ENCODE results near the gene EIF4G3.

Gene EIF4G3

GRCh38 chr1:20786253-20787028 lies 390.3 kb downstream of the EIF4G3 start:
- Mint-ChIP-seq H3K36me3 (ENCODE audit: low read depth) (no peaks in the 10 kb centered on the region), H3K27me3 (ENCODE audit: low read depth, poor library complexity) (peaks cover 4% of the 10 kb centered on the region), H3K4me1 (peaks cover 39% of the 10 kb centered on the region), H3K27ac (peak overlapping the region; percentile 100), H3K9me3 (no peaks in the 10 kb centered on the region), H3K4me3 (peak overlapping the region; percentile 100)
- TF ChIP-seq CTCF (IDR thresholded peaks at IDR 0.05): no peak
- DNase-seq: peak; percentile 98

- H3K4me1 Mint-ChIP-seq: peaks cover 44% of the 10 kb centered on the region
- no peak for TF ChIP-seq CTCF (IDR thresholded peaks at IDR 0.05)
- peaks cover 5% of the 10 kb centered on the region for H3K36me3 Mint-ChIP-seq (ENCODE audit: low read depth)
- peak overlapping the region; percentile 100 for H3K4me3 Mint-ChIP-seq
- peaks cover 4% of the 10 kb centered on the region for H3K27me3 Mint-ChIP-seq (ENCODE audit: low read depth, poor library complexity)
- no peaks in the 10 kb centered on the region for H3K9me3 Mint-ChIP-seq
- no peak for DNase-seq
- H3K27ac Mint-ChIP-seq: peak overlapping the region; percentile 100
Measured at GRCh38 chr1:20785907-20786252, 390.8 kb downstream of the EIF4G3 start.

GRCh38 chr1:20775700-20776099 lies 401.0 kb downstream of the EIF4G3 start:
- no peak for TF ChIP-seq CTCF (IDR thresholded peaks at IDR 0.05)
- peaks cover 70% of the 10 kb centered on the region for H3K36me3 Mint-ChIP-seq (ENCODE audit: low read depth)
- no peak for DNase-seq
- no peak overlapping the region for H3K27ac Mint-ChIP-seq
- H3K4me1 Mint-ChIP-seq: peaks cover 6% of the 10 kb centered on the region
- H3K9me3 Mint-ChIP-seq: no peaks in the 10 kb centered on the region
- H3K4me3 Mint-ChIP-seq: no peak overlapping the region
- H3K27me3 Mint-ChIP-seq (ENCODE audit: low read depth, poor library complexity): no peaks in the 10 kb centered on the region

- Mint-ChIP-seq H3K27ac (no peak overlapping the region), H3K4me3 (no peak overlapping the region), H3K36me3 (ENCODE audit: low read depth) (peaks cover 68% of the 10 kb centered on the region), H3K4me1 (no peaks in the 10 kb centered on the region), H3K27me3 (ENCODE audit: low read depth, poor library complexity) (no peaks in the 10 kb centered on the region), H3K9me3 (no peaks in the 10 kb centered on the region)
- DNase-seq: no peak
- no peak for TF ChIP-seq CTCF (IDR thresholded peaks at IDR 0.05)
Measured at GRCh38 chr1:20771780-20772179, 404.9 kb downstream of the EIF4G3 start.

- DNase-seq: no peak
- no peaks in the 10 kb centered on the region for H3K4me1 Mint-ChIP-seq
- H3K36me3 Mint-ChIP-seq (ENCODE audit: low read depth): peaks cover 71% of the 10 kb centered on the region
- no peak for TF ChIP-seq CTCF (IDR thresholded peaks at IDR 0.05)
- H3K4me3 Mint-ChIP-seq: no peak overlapping the region
- no peaks in the 10 kb centered on the region for H3K27me3 Mint-ChIP-seq (ENCODE audit: low read depth, poor library complexity)
- H3K9me3 Mint-ChIP-seq: no peaks in the 10 kb centered on the region
- H3K27ac Mint-ChIP-seq: no peak overlapping the region
Measured at GRCh38 chr1:20770314-20771087, 406.2 kb downstream of the EIF4G3 start.

Measured in nephron progenitor cell (in vitro differentiated cells).